Measurements from ENCODE around the gene TMEM131L.
A peak's percentile ranks its signal among the peaks of the same experiment; 100 is the strongest.
"Not testable (repeated sequence)": the region's sequence is repeated elsewhere in the genome, so short reads cannot be mapped to it uniquely, and the experiment has no call there.

TMEM131L gene

DNA sequence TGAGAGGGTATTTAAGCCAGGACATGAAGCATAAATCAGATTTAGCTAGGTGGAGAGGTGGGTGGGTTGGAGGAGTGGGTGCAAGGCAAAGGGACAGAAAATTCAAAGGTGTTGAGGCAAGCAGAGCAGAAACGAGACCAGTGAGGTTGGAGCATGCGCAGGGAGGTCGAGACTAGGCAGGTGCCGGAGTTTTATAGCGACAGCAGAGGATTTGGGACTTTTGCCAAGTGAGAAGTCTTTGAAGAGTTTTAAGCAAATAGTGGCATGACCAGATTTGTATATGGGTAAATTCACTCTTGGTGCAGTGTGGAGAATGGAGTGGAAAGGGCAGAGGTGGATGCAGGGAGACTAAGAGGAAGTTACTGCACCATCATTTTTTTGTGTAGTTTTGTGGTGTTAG lies 110.9 kb downstream of the TMEM131L start:
- DNase-seq (ENCODE audit: low read depth in 2 of 2), result no peak

DNA sequence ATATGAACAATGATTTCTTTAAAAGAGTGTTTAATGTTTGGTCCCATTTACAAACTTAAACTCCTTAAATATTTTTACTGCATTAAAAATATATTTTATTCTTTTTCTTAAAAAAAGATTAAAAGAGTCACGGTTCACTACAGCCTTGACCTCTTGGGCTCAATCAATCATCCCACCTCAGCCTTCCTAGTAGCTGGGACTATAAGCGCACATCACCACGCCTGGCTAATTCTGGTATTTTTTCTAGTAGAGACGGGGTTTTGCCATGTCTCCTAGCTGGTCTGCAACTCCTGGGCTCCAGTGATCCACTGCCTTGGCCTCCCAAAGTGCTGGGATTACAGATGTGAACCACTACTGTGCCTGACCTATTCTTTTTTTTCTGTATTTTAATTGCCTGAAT lies 113.2 kb downstream of the TMEM131L start:
- DNase-seq (ENCODE audit: low read depth in 2 of 2), result no peak

DNA sequence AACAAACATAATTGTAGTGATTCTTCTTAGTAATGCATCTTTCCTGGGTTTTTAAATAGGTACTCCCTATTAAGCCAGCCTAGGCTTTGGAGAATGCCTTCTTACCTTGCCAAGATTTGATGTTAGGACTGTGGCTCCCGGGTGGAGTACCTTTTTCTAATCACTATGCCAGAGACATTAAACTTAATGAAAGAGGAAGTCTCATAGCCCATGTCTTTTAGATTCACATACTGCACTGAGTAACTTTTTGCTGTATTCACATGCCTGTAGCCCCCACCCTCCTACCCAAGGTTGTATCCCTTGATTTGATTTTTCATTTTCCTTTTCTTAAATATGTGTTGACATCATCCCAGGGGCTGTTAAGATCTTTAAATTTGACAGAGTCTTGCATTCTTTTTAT lies 113.7 kb downstream of the TMEM131L start:
- DNase-seq (ENCODE audit: low read depth in 2 of 2), result no peak

DNA sequence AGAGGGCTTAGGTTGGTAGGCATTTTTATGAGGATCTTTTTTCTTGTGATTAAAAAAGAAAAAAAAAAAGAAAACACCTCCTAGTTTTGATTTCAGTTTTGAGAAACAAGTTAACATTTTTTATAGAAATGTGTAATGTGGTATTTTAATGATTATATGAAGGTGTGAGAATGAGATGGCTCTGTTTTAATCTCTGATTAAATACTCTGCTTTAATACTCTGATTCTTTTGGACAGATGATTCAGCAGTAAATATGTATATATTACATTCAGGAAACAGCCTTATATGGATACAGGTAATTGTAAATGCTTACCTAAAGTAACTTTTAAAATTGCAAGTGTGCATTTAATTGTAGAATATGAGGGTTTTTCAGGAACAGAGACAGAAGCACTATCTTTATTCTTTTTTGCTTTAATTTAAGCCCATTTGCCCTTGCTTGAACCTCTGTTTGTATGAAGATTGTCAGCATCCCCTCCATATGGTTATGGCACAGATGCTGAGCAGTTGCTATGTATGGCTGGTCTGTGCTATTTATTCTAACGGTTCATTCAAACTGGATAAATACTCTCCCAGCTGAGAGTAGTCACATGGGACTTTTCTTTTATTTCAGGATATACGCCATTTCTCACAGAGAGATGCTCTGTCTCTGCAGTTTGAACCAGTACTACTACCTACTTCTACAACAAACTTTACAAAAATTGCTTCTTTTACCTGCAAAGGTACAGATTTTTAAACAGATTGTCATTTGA lies 117.0 kb downstream of the TMEM131L start:
- no peak for DNase-seq (ENCODE audit: low read depth in 2 of 2)

DNA sequence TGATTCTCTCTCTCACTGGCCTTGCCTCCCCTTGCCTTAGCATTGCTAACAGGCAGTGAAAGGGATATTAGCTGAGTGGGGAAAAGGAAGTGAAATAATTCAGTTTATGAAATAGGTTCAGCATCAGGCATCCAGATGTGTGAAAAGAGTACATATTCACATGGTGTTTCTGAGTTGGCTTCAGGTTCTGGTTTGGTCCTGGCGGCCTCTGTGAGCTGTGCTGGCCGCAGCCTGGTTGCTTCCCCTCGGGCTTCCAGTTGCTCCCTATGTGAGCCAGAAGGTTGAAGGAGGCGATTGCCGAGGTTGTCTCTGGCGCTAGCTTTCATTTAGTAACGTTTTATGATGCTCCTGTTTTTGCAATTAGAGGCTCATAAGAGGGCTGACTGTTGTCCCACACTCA lies 118.9 kb downstream of the TMEM131L start:
- no peak for DNase-seq (ENCODE audit: low read depth in 2 of 2)

DNA sequence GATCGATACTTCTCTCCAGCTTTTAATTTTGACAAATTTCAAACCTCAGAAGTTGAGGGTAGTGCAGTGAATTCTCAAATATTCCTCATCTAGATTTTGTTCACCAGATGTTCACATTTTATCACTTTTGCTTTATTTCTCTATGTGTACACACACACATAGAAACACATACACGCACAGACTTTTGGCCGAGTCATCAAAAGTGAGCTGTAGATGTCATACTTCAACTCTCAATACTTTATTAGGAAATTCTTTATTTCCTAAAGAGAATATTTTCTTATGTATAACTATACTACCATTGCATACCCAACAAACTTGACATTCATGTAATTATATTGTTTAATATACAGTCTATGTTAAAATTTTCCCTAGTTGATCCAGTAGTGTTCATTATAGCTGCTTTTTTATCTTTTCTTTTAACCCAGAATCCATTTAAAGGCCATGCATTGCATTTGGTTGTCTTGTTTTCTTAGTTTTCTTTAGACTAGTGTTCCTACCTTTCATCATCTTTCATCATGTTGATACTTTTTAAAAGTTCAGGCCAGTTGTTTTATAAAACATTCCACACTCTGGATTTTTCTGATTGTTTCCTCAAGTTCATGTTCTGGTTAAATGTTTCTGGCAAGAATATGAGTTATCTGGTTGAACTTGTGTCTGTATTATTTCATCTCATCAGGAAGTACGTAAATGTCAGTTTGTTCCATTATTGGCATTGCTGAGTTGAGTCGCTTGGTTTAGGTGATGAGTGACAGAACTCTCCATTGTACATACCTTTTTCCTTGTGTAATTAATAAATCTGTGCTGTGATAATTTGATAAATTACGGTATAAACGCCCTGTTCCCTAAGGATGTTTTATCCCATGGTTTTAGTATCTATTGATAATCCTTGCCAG lies 123.8 kb downstream of the TMEM131L start:
- DNase-seq (ENCODE audit: low read depth in 2 of 2), result no peak

DNA sequence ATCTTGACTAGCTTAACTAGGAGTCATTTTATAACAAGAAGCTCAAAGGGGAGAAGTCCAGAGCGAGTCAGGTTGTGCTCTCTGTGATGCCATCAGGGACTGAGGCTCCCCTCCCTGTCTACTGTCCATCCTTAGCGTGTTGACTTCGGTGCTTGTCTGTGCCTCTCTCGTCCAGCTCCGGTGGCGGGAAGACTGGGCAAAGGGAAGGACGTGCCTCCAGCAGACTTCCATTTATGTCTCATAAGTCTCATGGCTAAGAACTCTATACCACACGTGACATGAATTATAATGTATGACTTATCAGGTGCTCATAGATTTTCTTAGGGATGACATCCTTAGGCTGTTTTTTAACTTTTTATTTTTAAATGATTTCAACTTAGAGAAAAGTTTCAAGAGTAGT lies 125.3 kb downstream of the TMEM131L start:
- no peak for DNase-seq (ENCODE audit: low read depth in 2 of 2)

DNA sequence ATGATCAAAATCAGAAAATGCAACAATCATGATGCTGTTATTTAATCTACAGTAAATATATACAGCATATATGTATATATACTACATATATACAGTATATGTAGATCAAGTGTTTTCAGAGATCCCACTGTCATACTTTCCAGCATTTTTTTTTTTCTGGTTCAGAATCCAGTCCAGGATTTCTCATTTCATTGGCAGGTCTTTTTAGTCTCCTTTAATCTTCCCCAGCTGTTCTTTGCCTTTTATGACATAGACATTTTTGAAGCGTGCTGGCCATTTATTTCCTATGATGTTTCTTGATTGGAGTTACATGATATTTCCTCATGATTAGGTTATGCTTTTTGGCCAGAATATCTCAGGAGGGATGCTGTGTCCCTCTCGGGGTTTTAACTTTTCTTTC lies 125.9 kb downstream of the TMEM131L start:
- DNase-seq (ENCODE audit: low read depth in 2 of 2), result no peak

DNA sequence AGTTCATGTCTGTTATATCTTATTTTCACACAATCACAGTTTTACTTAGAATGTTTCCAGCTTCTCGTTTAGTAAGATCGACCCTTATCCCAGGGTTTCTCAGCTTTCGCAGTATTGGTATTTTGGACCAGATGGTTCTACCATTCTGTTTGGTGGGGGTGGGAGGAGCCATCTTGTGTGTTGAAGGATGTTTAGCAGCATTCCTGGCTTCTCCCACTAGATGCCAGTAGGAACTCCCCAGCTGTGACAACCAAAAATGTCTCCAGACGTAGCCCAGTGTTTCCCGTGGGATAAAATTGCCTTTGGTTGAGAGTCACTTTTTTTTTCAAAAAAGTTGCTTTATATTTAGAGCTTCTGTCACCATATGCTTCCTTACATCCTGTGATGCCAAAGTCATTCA lies 127.0 kb downstream of the TMEM131L start:
- no peak for DNase-seq (ENCODE audit: low read depth in 2 of 2)

DNA sequence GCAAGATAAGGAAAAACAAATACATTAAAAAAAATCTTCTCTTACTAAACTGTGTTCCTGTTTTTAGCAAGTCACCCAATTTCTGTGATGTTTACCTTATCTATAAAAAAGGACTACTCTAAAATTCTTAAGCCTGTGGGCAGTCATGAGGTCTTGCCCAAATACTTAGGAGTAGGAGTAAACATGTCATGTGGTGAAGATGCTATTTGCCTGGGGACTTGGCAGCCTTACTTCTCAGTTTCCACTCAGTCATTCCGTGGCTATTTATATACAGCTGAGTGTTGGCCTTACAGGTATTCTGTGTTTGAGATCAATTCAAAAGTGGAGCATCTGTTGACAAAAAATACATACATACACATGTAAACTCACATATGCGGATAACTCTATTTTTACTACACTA lies 128.1 kb downstream of the TMEM131L start:
- no peak for DNase-seq (ENCODE audit: low read depth in 2 of 2)

DNA sequence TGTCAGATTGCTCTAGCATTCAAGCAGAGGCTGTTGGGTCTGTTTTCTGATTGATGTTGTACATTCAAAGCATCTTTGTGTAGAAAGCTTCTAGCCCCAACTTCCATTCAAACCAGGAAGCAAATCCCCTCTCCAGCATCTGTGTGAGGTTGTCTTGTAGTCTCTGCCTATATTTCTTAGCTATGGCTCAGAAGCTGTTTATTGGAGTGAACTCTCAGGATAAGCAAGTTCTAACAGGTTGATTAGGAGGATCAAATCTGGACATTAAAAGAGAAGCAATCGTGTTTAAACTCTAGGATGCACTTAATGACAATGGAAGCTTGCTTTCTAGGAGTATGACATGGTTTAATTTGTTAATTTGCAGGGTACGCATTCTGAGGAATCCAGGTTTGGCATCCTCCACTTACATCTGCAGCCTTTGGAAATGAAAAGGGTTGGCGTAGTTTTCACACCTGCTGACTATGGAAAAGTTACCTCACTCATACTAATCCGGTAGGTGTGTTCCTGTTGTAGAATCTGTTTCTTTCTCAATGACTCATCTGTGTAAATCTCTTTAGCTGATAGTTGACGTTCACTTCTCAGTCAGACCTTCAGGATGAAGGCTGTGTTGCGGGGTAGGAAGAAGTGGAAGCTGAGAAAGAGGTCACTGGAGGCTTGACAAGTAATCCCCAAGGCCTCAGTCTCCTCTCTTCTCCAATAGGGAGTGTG lies 129.9 kb downstream of the TMEM131L start:
- no peak for DNase-seq (ENCODE audit: low read depth in 2 of 2)

DNA sequence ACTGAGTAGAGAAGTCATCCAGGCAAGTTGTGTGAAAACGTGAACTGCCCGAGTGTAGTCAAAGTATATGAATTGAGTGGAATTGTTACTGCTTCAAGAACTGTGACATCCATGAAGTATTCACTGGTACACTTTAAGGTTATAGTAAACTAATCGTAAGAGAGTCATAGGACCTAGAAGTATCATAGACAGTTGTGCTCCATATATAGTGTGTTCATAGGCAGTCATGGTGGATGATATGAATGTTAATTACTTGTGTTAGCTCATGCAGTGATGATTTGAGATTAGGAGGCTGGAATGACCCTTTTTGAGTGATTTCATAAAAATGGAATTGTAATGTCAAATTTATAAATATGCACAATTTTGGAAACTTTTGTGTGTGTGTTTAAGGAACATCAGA lies 136.6 kb downstream of the TMEM131L start:
- DNase-seq (ENCODE audit: low read depth in 2 of 2), result no peak

DNA sequence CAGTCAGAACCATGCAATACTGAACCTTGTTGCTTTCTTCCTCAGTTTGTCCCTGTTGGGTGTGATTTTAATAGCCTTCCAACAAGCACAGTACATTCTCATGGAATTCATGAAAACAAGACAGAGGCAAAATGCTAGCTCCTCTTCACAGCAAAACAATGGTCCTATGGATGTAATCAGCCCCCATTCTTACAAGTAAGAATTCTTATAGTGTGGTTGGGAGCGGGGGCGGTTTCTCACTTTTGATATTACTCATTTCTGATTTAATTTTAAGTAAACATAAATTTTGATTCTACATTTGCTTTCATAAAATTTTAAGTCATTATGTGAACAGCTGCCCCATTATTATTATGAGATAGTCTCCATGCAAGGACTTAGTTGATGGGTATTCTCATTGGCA lies 137.1 kb downstream of the TMEM131L start:
- peak in 1 of 2 experiments; percentile 35 for DNase-seq (ENCODE audit: low read depth in 2 of 2)

DNA sequence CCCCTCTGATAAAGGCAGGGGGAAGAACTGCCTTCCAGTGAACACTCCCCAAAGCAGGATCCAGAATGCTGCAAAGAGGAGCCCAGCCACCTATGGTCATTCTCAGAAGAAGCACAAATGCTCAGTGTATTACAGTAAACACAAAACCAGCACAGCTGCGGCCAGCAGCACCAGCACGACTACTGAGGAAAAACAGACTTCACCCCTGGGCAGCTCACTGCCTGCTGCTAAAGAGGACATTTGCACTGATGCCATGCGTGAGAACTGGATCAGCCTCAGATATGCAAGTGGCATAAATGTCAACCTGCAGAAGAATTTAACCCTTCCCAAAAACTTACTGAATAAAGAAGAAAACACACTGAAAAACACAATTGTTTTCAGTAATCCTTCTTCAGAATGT lies 137.7 kb downstream of the TMEM131L start:
- DNase-seq (ENCODE audit: low read depth in 2 of 2), result no peak

DNA sequence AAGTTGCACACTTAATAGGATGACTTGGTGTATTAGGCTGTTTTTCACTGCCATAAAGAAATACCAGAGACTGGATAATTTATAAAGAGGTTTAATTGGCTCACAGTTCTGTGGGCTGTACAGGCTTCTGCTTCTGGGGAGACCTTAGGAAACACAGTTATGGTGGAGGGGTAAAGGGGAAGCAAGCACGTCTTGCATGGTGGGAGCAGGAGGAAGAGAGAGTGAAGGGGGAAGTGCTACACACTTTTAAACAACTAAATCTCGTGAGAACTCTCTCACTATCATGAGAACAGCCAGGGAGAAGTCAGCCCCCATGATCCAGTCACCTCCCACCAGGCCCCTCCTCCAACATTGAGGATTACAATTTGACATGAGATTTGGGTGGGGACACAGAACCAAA lies 142.9 kb downstream of the TMEM131L start:
- not testable (repeated sequence) for DNase-seq (ENCODE audit: low read depth in 2 of 2)

DNA sequence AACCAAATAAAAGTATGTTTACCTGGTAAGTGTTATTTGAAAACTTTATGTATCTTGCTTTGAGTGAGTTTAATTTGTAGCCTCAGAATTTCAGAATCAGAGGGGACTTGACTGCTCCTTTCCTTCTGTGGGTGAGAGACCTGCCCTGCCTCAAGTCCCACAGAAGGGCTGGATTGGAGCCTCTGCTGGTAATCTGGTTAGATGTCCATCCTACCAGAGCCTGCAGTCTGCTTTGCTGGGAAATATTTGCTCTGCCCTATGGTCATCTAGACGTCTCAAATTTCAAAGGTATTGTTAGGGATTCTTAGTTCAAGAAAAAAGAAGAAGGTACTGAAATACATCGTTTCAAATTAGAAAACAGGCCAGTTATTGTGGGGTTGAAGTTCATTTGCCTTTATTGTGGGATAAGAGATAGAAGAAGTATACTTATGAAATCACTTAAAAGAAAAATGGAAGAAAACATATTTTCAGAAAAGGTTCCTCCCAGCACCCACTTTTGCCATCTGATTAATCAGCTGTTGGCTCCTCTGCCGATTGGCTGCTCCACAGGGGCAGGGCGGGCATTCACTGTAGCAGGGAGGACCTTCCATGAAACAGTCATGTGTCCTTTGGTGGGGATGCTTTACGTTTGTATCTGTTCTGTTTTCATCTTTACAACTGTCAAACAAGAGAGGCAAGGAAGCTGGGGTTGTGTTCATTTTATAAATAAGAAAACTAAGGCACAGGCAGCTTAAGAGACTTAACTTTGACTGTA lies 144.6 kb downstream of the TMEM131L start:
- no peak for DNase-seq (ENCODE audit: low read depth in 2 of 2)

DNA sequence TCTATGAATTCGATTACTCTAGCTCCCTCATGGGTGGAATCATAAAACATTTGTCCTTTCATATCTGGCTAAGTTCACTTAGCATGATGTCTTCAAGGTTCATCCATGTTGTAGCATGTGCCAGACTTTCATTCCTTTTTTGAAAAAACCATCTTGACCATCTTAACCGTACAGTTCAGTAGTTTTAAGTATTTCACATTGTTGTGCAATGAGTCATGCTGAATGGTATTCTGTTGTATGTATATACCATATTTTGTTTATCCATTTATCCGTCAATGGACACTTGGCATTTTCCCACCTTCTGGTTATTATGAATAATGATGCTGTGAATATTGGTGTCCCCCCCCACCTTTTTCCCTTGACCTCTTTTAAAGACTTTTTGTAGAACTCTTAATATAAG lies 145.5 kb downstream of the TMEM131L start:
- no peak for DNase-seq (ENCODE audit: low read depth in 2 of 2)

DNA sequence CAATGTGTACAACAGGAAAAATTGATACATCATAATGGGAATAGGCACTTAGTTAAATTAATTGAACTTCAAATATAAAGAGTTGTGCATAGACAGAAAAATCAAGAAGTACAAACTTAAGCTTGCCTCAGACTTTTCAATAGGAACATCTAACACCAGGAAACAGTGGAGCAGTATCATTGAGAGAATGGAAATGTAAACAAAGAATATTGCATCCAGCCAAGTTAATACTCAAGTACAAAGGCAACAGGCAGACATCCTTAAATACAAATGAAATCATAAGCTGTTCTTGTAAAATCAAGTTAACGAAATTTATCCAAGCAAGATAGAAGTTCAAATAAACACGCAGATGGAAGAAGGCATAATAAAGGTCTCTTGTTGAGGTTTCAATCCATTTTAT lies 146.7 kb downstream of the TMEM131L start:
- DNase-seq (ENCODE audit: low read depth in 2 of 2), result no peak

DNA sequence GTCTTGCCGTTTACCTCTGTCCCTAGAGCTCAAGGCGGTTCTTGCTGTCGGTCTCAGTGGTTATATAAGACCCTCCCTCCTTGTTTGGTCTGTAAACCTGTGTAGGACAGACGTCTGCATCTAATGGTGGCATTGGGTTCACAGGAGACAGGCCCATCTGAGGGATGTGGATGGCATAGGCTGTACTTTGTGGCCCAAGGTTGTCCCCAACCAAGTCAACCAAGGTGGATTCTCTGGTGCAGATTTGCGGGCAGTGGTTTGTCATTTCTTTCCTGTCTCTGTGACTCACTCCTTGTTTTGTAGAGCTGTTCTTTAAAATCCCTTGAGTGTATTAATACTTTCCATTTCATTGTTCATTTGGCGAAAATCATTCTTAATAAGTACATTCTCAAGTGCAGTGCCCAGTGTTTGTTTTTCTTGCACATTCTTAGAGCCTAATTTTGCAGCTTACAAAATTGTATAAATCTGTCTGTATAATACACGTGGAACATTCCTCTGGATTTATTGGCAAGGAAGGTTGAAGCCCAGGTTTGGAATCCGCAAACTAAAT lies 149.9 kb downstream of the TMEM131L start:
- peak in 1 of 2 experiments; percentile 52 for DNase-seq (ENCODE audit: low read depth in 2 of 2)

DNA sequence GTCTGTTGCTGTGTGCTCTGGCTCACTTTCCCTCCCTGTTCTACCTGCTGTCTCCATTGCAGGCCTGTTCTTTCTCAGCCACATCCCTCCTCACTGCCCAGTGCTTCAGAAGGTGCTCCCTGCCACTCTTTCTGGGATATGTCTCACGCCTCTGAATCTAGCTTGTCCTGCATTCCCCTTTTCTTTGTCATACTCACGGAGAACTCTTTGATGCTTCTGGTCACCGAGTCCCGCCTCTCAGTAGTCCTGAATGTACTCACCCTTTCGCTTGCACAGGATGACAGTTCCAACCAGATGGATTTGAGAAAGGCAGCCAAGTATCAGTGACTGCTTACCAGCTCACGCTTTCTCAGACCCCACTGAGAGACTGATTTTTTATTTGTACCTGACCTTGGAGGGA lies 152.7 kb downstream of the TMEM131L start:
- no peak for DNase-seq (ENCODE audit: low read depth in 2 of 2)

DNA sequence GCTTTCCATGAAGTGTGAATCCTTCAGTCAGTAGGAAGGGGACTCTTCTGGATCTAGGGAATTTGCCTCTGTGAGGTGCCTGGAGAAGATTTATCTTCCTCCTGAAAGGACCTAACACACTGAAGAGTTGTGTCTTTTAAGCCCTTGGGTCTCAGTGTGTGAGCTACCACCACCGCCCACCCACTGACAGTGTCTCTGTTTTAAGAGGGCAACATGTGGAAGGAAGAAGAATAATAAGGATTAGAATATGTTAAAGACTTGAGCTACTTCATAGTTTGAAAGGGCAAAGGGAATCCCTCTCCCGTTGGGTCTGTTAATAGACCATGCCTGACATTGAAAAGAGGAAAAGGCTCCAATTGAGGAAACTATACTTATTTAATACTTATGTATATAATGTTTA lies 153.7 kb downstream of the TMEM131L start:
- DNase-seq (ENCODE audit: low read depth in 2 of 2), result no peak
